Stimulated activated CD4-positive, alpha-beta T cell treated with anti-CD3 and anti-CD28 coated beads, TNF-alpha, amount 100 ng/mL, for 24 hours (primary cell): ENCODE measurements around the gene RANBP3.
"Not testable (repeated sequence)": the region's sequence is repeated elsewhere in the genome, so short reads cannot be mapped to it uniquely, and the experiment has no call there.

Experiments used
- DNase-seq, 3 experiments: peaks; one replicate each; pipeline ENCODE4 v3.0.0-alpha.2; 2020; ENCODE audit warnings: low read depth in 3 of 3

RANBP3 gene

GRCh38 chr19:5987077-5987818 is 9.3 kb upstream of the RANBP3 start:
- DNase-seq: peak; percentile 43 to 67 (median 62)

GRCh38 chr19:5985837-5986236 is 7.9 kb upstream of the RANBP3 start:
- not testable (repeated sequence) for DNase-seq

GRCh38 chr19:5985098-5985783 is 7.3 kb upstream of the RANBP3 start:
- DNase-seq: no peak

- no peak for DNase-seq
Observed at GRCh38 chr19:5984600-5984999, 6.7 kb upstream of the RANBP3 start.

DNA sequence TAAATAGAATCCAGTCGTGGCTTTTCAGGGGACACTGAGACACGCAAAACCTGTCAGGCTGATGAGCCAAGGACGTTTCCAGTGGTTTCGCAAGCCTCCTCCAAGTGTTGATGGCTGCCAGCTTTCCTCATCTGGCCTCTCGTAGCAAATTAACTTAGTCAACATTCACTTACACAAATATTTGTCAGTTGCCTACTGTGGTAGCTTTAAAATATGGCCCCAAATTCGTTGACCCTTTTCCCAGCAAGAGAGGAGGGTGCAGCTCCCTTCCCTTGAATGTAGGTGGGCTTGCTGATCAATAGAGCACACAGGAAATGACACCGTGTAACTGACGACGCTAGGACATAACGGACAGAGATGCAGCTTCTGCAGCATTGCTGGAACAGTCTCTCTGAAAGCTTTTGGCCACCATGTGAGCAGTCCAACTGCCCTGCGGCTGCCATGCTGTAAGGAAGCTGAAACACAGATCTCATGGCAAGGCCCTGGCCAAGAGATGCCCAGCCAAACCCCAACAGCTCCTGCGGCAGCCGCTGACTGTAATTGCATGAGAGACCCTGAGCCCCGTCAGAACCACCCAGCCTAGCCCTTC is 5.5 kb upstream of the RANBP3 start:
- peak in 1 of 3 experiments; percentile 7 for DNase-seq

DNA sequence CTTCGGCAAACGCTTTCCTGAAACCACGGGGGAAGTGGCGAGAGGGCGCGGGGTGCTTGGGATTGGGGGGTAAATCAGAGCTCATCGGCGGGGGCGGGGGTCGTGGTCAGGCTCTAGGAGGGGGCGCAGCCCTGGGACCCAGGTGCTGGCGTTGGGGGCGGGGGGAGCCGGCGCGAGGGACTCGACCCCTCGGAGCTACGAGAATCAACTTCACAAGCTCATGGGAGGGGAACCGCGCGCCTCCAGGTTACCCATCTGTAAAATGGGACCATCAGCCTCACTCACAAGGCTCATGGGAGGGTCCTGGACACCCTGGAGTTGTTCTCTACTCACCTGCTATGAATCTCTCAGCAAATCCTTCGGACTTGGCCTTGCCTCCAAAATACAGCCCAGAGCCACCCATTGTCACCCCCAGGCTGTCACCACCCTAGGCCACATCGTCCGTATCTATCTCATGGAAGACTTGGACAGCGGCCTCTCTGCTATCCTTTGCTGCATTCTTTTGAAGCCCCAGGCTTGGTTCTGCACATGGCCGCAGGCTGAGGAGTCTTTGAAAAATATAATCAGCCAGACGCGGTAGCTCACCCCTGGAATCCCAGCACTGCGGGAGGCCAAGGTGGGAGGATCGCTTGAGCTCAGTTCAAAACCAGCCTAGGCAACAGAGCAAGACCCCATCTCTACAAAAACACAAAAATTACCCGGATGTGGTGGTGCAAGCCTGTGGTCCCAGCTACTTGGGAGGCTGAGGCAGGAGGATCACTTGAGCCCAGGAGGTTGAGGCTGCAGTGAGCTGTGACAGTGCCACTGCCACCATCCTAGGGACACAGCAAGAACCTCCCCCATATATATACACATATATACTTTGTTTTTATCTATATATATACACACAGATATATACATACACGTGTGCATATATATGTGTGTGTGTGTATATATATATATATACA is 939 bp upstream of the RANBP3 start:
- peak in 1 of 3 experiments; percentile 7 for DNase-seq

DNA sequence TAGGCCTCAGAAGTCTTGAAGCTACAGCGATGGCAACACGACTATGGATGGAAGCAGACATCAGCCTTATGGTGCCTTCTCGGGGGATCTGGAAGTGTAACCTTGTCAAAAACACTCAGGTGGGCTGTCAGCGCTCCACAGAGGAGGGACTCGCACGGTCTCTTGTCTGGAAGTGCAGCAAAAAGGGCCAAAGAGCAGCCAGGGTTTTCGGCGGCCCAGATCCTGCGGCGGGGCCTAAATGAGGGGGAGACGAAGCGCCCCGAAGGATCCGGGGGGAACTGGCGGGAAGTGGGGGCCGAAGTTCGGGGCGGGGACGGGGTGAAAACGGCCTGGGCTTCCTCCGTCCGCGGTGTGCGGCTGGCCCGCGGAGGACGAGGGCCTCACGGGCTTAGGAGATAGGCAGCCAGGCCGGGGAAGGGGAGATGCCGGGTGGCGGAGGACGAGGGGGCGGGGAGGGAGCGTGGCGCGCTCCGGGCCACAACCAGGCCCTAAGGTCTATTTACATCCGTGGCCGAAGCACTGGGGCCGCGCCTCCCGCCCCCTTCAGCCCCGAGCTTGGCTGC is 637 bp downstream of the RANBP3 start:
- no peak for DNase-seq

- no peak for DNase-seq
Observed at GRCh38 chr19:5976768-5977167, 1.2 kb downstream of the RANBP3 start.

- no peak for DNase-seq
Observed at GRCh38 chr19:5975388-5975728, 2.6 kb downstream of the RANBP3 start.

- peak; percentile 18 to 44 (median 34) for DNase-seq
Observed at GRCh38 chr19:5974721-5975387, 3.1 kb downstream of the RANBP3 start.

DNA sequence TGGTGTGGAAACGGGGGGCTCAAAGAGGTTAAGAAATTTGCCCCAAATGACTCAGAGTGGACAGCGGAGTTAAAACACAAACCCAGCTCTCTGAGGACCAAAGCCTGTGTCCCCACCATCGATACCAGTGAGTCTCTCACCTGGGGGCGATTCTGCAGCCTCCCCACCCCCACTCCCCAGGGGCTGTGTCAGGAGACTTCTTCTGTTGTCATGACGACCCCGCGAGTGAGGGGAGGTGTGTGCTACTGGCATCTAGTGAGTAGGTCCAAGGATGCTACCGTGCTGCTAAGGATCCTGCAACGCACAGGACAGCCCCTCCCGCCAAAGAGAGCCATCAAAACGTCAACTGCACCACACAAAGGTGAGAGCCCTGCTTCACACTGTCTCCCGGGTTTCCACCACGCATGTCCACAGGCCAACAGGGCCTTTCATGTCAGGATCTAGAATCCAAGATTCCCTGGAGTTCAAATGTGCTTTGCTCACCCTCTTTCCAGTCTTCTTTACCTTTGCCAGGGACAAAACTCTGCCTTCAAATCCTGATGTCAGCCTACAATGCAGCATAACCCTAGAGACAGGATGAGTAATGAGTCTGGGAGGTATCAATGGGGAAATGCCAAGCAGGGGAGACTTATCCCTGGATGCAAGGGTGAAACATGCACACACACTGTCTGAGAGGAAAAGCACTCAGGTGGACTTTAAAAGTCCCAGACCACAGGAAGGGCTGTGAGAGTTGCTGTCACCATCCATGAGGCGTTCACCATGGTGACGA is 3.9 kb downstream of the RANBP3 start:
- no peak for DNase-seq

DNA sequence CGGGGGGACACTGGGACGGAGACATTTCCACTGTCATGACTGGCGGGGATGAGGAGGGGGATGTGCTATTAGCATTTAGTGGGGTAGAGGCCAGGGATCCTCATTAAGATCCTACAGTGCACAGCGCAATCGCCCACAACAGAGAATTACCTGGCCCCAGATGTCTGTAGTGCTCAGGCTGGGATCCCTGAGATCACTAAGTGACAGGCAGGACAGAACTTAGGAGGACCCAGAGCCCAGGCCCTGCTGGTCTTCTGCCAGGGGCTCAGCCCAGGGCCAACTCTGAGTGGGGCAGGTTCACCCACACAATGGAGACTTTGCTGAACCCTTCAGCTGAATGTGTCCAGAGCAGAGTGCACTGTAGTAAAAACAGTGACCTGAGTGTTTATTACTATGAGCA is 4.6 kb downstream of the RANBP3 start:
- no peak for DNase-seq

GRCh38 chr19:5972355-5972731 is 5.6 kb downstream of the RANBP3 start:
- DNase-seq: no peak

DNA sequence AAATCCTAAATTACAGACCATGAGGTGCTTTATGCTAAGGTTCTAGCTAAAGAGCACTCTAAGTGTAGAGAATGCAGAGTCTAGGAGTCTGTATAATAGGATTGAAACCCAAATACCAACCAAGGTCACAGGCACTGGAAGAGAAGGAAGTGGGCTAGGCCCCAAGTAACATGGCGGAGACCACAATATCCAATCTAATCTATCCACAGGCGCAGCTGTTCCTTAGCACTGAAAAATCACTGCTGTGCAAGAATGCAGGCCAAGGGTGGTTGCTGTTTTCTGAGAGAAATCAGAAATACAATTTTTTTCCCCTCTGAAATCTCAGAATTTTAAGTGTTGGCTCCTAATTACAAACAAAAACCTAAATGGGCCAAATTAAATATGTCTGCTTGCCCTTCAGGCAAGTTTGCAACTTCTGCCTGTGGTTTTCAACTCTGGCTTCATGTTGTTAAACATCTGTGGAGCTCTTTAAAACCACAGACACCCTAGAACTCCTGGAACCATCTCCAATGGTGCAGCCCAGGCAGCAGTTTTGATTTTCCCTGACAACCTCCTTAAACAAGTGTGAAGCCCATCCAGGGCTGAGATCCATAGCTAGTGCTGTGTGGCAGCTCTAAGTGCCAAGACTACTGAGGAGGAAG is 6.1 kb downstream of the RANBP3 start:
- no peak for DNase-seq

DNA sequence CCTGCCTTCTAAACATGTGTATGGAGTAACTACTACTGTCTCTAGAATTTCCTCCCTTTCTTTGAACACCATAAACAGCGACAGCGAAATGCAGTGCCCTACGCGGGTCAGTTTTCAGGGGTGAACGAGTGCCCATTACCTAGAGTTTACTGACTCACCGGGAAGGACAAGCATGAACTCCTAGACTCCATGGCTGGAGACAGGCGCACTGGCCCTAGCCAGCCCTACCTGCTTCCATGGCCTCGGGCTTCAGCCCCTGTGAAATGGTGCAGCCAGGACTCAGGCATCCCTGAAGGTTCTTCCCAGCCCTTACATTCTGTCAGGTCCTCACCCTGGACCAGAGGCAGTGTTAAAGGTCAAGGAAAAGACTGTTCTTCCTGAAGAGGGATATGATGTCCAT is 8.5 kb downstream of the RANBP3 start:
- DNase-seq: no peak

GRCh38 chr19:5968431-5969373 is 9.2 kb downstream of the RANBP3 start:
- DNase-seq: no peak

GRCh38 chr19:5967994-5968430 is 9.9 kb downstream of the RANBP3 start:
- DNase-seq: peak; percentile 35 to 50 (median 50)

DNA sequence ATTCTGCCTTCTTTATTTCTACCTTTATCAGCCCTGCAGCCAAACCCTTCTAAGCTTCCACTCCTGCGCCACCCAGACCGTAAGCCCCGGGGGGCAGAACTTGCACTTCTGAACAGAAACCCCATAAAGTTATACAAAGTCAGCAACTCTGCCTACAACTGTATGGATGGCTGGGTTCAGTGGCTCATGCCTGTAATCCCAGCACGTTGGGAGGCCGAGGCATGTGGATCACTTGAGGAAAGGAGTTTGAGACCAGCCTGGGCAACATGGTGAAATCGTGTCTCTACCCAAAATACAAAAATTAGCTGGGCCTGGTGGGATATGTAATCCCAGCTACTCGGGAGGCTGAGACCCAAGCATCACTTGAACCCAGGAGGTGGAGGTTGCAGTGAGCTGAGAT is 10.4 kb downstream of the RANBP3 start:
- no peak for DNase-seq

- no peak for DNase-seq
Observed at GRCh38 chr19:5966941-5967340, 11.0 kb downstream of the RANBP3 start.
